HepG2 (cell line): ENCODE results near the gene GAS6.

Source experiments
- BATF2 ChIP-seq: sonication (generic); formaldehyde crosslinking; IDR thresholded peaks from 2 replicates; pipeline ENCODE4 v1.8.0; 2022; ENCODE audit warnings: mild to moderate bottlenecking, missing genetic modification reagents, moderate library complexity
- CTCF ChIP-seq: sonication (generic); formaldehyde crosslinking; IDR thresholded peaks from 2 replicates; pipeline ENCODE4 v1.5.0; 2020; ENCODE audit warnings: mild to moderate bottlenecking, missing genetic modification reagents, moderate library complexity
- JUND ChIP-seq: sonication (generic); formaldehyde crosslinking; IDR thresholded peaks from 2 replicates; pipeline ENCODE4 v1.8.0; 2022; ENCODE audit warnings: mild to moderate bottlenecking, missing genetic modification reagents
- KMT2A ChIP-seq: sonication (generic); formaldehyde crosslinking; IDR thresholded peaks from 2 replicates; pipeline ENCODE4 v1.4.0; 2020; ENCODE audit warnings: missing genetic modification reagents
- POLR2A ChIP-seq, 2 experiments: IDR thresholded peaks; 2 replicates each; pipeline ENCODE4 v1.6.1; 2011; ENCODE audit warnings: low read depth in 2 of 2, low read length in 2 of 2, mild to moderate bottlenecking in 1 of 2, moderate library complexity in 1 of 2; ENCODE audit not compliant: insufficient read depth in 1 of 2
- THYN1 ChIP-seq: sonication (generic); formaldehyde crosslinking; IDR thresholded peaks from 2 replicates; pipeline ENCODE4 v1.8.1; 2023; ENCODE audit warnings: low read depth, mild to moderate bottlenecking, moderate library complexity, missing genetic modification reagents, borderline replicate concordance
- ZNF232 ChIP-seq: sonication (generic); formaldehyde crosslinking; IDR thresholded peaks from 2 replicates; pipeline ENCODE4 v1.4.0; 2020; ENCODE audit warnings: missing genetic modification reagents, borderline replicate concordance
- ZNF253 ChIP-seq: sonication (generic); formaldehyde crosslinking; IDR thresholded peaks from 2 replicates; pipeline ENCODE4 v1.8.0; 2022; ENCODE audit warnings: mild to moderate bottlenecking, missing genetic modification reagents, borderline replicate concordance
- ZNF644 ChIP-seq: IDR thresholded peaks from 2 replicates; pipeline ENCODE4 v1.6.1; 2016; ENCODE audit warnings: low read depth
- TF ChIP-seq, protein P1 (sequence below): IDR thresholded peaks from 2 replicates; pipeline ENCODE4 v1.6.1; 2016; ENCODE audit warnings: low read depth, borderline replicate concordance

DNA sequence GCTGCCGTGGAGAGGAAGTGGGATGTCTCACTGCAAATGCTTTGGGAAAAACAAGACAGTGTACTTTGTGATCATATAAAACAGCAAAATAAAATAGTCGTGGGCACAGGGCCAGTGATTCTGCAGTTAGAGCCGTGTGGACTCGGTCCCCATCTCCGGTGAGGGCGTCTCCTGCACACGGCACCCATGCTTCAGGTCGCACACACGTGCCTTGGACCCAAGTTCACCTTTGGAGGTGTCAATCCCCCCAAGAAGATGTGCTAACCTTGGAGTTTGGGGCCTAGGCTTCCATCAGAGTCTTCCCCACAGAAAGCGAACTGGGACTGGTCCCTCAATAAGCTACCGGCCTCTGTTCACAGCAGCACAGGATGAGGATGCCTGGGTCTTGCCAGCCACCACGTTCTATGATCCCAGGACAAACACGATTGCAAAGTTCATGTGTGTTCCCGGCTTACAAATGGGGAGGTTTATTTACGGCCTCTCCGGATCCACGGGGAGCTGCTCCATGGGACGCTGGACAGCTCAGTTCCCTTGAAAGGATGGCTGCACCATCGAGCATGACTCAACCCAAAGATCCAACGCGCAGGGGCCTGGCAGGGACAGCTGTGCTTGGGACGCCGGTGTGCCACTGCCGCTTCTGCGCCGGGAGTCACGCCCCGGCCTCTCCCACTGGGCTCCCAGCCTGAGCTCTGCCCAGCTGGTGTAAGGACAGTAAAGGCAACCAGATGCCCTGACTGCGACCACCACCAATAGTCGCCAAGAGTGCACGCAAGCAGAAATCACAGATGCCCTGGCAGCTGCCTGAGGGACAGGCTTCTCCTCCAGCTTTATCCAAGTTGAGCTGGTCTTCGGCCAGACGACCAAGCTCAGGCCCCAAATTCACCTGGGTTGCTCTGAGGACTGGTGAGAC lies 8.6 kb downstream of the GAS6 start:
- TF ChIP-seq ZNF253 (CRISPR knock-in tag) (no peak), JUND (CRISPR knock-in tag) (no peak), ZNF232 (CRISPR knock-in tag) (no peak), POLR2A (IDR thresholded peaks at IDR 0.05; ENCODE audit: insufficient read depth in 1 of 2, low read depth in 2 of 2, low read length in 2 of 2) (no peak), BATF2 (CRISPR knock-in tag) (no peak), CTCF (CRISPR knock-in tag) (no peak), KMT2A (CRISPR knock-in tag) (no peak), THYN1 (CRISPR knock-in tag) (no peak), ZNF644 (no peak)
- TF ChIP-seq, protein P1, sequence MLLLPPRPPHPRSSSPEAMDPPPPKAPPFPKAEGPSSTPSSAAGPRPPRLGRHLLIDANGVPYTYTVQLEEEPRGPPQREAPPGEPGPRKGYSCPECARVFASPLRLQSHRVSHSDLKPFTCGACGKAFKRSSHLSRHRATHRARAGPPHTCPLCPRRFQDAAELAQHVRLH (CRISPR knock-in tag), result no peak
